IMR-90 (cell line): ENCODE results near the gene POLR1D. TPM values are rescaled to one million over a fixed set of nuclear protein-coding genes. Genes with fewer than 3 reads are reported as not detected.

ENCODE experiments used
- ATAC-seq: fragments of 200-7000 bp; cut with Tn5 transposase; 2 replicates; pipeline ENCODE4 v1.9.1; 2020; ENCODE audit warnings: low read depth, mild to moderate bottlenecking, moderate library complexity
- BruUV-seq: library from RNA; stranded (reverse); fragments of 400-500 nt; replicated peaks from 2 replicates; lab custom pipeline; 2021; lab: Mats Ljungman, UMichigan
- CTCF ChIA-PET: fragments of 300-600 bp; formaldehyde crosslinking; extraction: SDS; loops from one replicate; lab custom pipeline; 2021; ENCODE audit warnings: antibody characterized with exemption; lab: Yijun Ruan, JAX
- POLR2A ChIA-PET: fragments of 300-600 bp; sonication (Branson Sonifier 250); formaldehyde crosslinking; loops from one replicate; lab custom pipeline; 2022; ENCODE audit warnings: antibody characterized with exemption; ENCODE audit not compliant: unreplicated experiment; lab: Charles Lee
- DNase-seq: peaks from one replicate; pipeline ENCODE4 v3.0.0; 2013
- H2AFZ ChIP-seq: replicated peaks from 2 replicates; pipeline ENCODE3; 2013; ENCODE audit warnings: low read length, mild to moderate bottlenecking; ENCODE audit not compliant: poor library complexity
- H2AK5ac ChIP-seq: 2 replicates; pipeline ENCODE4 v1.6.1; 2013; ENCODE audit warnings: low read depth, low read length, inconsistent platforms
- H2AK9ac ChIP-seq: replicated peaks from 2 replicates; pipeline ENCODE3; 2013; ENCODE audit warnings: mild to moderate bottlenecking, low read depth, low read length, moderate library complexity; ENCODE audit not compliant: poor library complexity
- H2BK120ac ChIP-seq: 2 replicates; pipeline ENCODE4 v1.6.1; 2013; ENCODE audit warnings: low read depth, low read length, inconsistent platforms
- H2BK15ac ChIP-seq: 3 replicates; pipeline ENCODE4 v1.6.1; 2013; ENCODE audit warnings: low read depth, low read length, inconsistent platforms
- H2BK20ac ChIP-seq: 2 replicates; pipeline ENCODE4 v1.6.1; 2013; ENCODE audit warnings: low read depth, mild to moderate bottlenecking, inconsistent platforms, low read length, moderate library complexity
- H2BK5ac ChIP-seq: 2 replicates; pipeline ENCODE4 v1.6.1; 2013; ENCODE audit warnings: mild to moderate bottlenecking, low read depth, low read length, inconsistent platforms; ENCODE audit not compliant: poor library complexity, severe bottlenecking
- H3K14ac ChIP-seq: replicated peaks from 2 replicates; pipeline ENCODE4 v1.6.1; 2013; ENCODE audit warnings: low read depth, low read length, inconsistent platforms
- H3K18ac ChIP-seq: 2 replicates; pipeline ENCODE4 v1.6.1; 2013; ENCODE audit warnings: low read depth, low read length, control low read depth
- H3K23ac ChIP-seq: 2 replicates; pipeline ENCODE4 v1.6.1; 2013; ENCODE audit warnings: low read depth, low read length, inconsistent platforms
- H3K27ac ChIP-seq: 2 replicates; pipeline ENCODE4 v1.5.1; 2013; ENCODE audit warnings: mild to moderate bottlenecking, control low read depth, low read length; ENCODE audit not compliant: insufficient read depth
- H3K27me3 ChIP-seq: 2 replicates; pipeline ENCODE4 v1.6.1; 2013; ENCODE audit warnings: low read length; ENCODE audit not compliant: control insufficient read depth, insufficient read depth
- H3K36me3 ChIP-seq: 2 replicates; pipeline ENCODE4 v1.6.1; 2013; ENCODE audit warnings: low read length, mixed read lengths; ENCODE audit not compliant: control insufficient read depth, insufficient read depth
- H3K4ac ChIP-seq: 2 replicates; pipeline ENCODE4 v1.6.1; 2013; ENCODE audit warnings: low read depth, low read length, inconsistent platforms
- H3K4me1 ChIP-seq: 2 replicates; pipeline ENCODE4 v1.6.1; 2013; ENCODE audit warnings: low read length, mixed read lengths; ENCODE audit not compliant: control insufficient read depth, insufficient read depth
- H3K4me2 ChIP-seq: 2 replicates; pipeline ENCODE4 v1.6.1; 2013; ENCODE audit warnings: low read depth, mild to moderate bottlenecking, control low read depth, low read length, moderate library complexity
- H3K4me3 ChIP-seq: 2 replicates; pipeline ENCODE4 v1.5.1; 2013; ENCODE audit warnings: low read depth, mild to moderate bottlenecking, control low read depth, low read length, moderate library complexity; ENCODE audit not compliant: insufficient read depth
- H3K56ac ChIP-seq: 2 replicates; pipeline ENCODE4 v1.6.1; 2013; ENCODE audit warnings: low read length, inconsistent platforms; ENCODE audit not compliant: insufficient read depth; ENCODE audit errors: extremely low read depth
- H3K79me1 ChIP-seq, 2 experiments: 2 replicates each; pipeline ENCODE4 v1.6.1; 2013; ENCODE audit warnings: low read length in 2 of 2, inconsistent platforms in 1 of 2, low read depth in 1 of 2
- H3K9ac ChIP-seq: 2 replicates; pipeline ENCODE4 v1.6.1; 2013; ENCODE audit warnings: low read depth, low read length, control low read depth
- H3K9me1 ChIP-seq: 2 replicates; pipeline ENCODE4 v1.6.1; 2013; ENCODE audit warnings: low read length, inconsistent platforms; ENCODE audit not compliant: insufficient read depth
- H3K9me3 ChIP-seq: 2 replicates; pipeline ENCODE4 v1.6.1; 2013; ENCODE audit warnings: low read length; ENCODE audit not compliant: control insufficient read depth, insufficient read depth
- H4K20me1 ChIP-seq: 2 replicates; pipeline ENCODE4 v1.6.1; 2013; ENCODE audit warnings: low read length, inconsistent platforms; ENCODE audit not compliant: insufficient read depth
- H4K5ac ChIP-seq: 2 replicates; pipeline ENCODE4 v1.6.1; 2013; ENCODE audit warnings: mild to moderate bottlenecking, low read depth, low read length, control low read depth
- H4K8ac ChIP-seq, 2 experiments: 2 replicates each; pipeline ENCODE4 v1.6.1; 2013; ENCODE audit warnings: low read depth in 2 of 2, low read length in 2 of 2, control low read depth in 1 of 2, inconsistent platforms in 1 of 2
- H4K91ac ChIP-seq: 2 replicates; pipeline ENCODE4 v1.6.1; 2013; ENCODE audit warnings: low read depth, low read length, inconsistent platforms; ENCODE audit not compliant: insufficient read depth
- BHLHE40 ChIP-seq: fragments of 150-350 bp; IDR thresholded peaks from 2 replicates; pipeline ENCODE4 v1.6.1; 2016; ENCODE audit warnings: mild to moderate bottlenecking, low read depth, low read length
- CEBPB ChIP-seq: IDR thresholded peaks from 2 replicates; pipeline ENCODE4 v1.6.1; 2012; ENCODE audit warnings: low read depth, low read length, improper control_type of control experiment
- CHD1 ChIP-seq: IDR thresholded peaks from 2 replicates; pipeline ENCODE4 v1.6.1; 2012; ENCODE audit warnings: low read depth, low read length, improper control_type of control experiment
- FOS ChIP-seq: fragments of 150-350 bp; IDR thresholded peaks from 2 replicates; pipeline ENCODE4 v1.6.1; 2016; ENCODE audit warnings: low read depth, low read length
- MAFK ChIP-seq: IDR thresholded peaks from 2 replicates; pipeline ENCODE4 v1.6.1; 2012; ENCODE audit warnings: low read depth, low read length, improper control_type of control experiment
- MAZ ChIP-seq: IDR thresholded peaks from 2 replicates; pipeline ENCODE4 v1.6.1; 2012; ENCODE audit warnings: low read depth, mild to moderate bottlenecking, low read length, improper control_type of control experiment, moderate library complexity, borderline replicate concordance
- MXI1 ChIP-seq: IDR thresholded peaks from 2 replicates; pipeline ENCODE4 v1.6.1; 2012; ENCODE audit warnings: low read depth, mild to moderate bottlenecking, low read length, moderate library complexity, borderline replicate concordance
- NFE2L2 ChIP-seq: fragments of 150-350 bp; IDR thresholded peaks from 2 replicates; pipeline ENCODE4 v1.6.1; 2016; ENCODE audit warnings: low read depth, mild to moderate bottlenecking, low read length
- POLR2A ChIP-seq: IDR thresholded peaks from 2 replicates; pipeline ENCODE4 v1.6.1; 2012; ENCODE audit warnings: mild to moderate bottlenecking, low read depth, low read length
- RAD21 ChIP-seq: IDR thresholded peaks from 2 replicates; pipeline ENCODE4 v1.6.1; 2012; ENCODE audit warnings: low read length, improper control_type of control experiment
- RCOR1 ChIP-seq: IDR thresholded peaks from 2 replicates; pipeline ENCODE4 v1.6.1; 2012; ENCODE audit warnings: mild to moderate bottlenecking, low read length, improper control_type of control experiment; ENCODE audit not compliant: insufficient replicate concordance
- RFX5 ChIP-seq: IDR thresholded peaks from 2 replicates; pipeline ENCODE4 v1.8.0; 2012; ENCODE audit warnings: low read depth, mild to moderate bottlenecking, low read length, moderate library complexity
- SMC3 ChIP-seq: fragments of 150-350 bp; IDR thresholded peaks from 2 replicates; pipeline ENCODE4 v1.6.1; 2016; ENCODE audit warnings: low read depth, mild to moderate bottlenecking, antibody characterized with exemption, low read length, moderate library complexity
- USF2 ChIP-seq: fragments of 150-350 bp; IDR thresholded peaks from 2 replicates; pipeline ENCODE4 v1.6.1; 2017; ENCODE audit warnings: mild to moderate bottlenecking, antibody characterized with exemption, low read length, low read depth
- WGBS, 2 experiments: methylation state at CpG; one replicate each; pipeline versions ENCODE4 v1.1.5 to v1.1.7; 2013; ENCODE audit warnings: missing lambda C conversion rate in 2 of 2; ENCODE audit not compliant: insufficient read length in 1 of 2; ENCODE audit errors: extremely low coverage in 2 of 2; 5-methylcytosine and 5-hydroxymethylcytosine counted together
- dilution Hi-C: fragments of 300-500 bp; cut with HindIII; formaldehyde crosslinking; loops from one replicate; pipeline ENCODE4 v1.14.3; 2018; ENCODE audit warnings: low sequenced_read_pairs; ENCODE audit not compliant: unreplicated experiment
- in situ Hi-C: fragments of 300-500 bp; cut with MboI; formaldehyde crosslinking; loops from 3 replicates; pipeline ENCODE4 v1.14.3; 2019; ENCODE audit warnings: low sequenced_read_pairs, inconsistent platforms, mixed read lengths
- intact Hi-C: fragments of 100-400 bp; cut with micrococcal nuclease; formaldehyde crosslinking; loops from 2 replicates; pipeline ENCODE4 v1.10.0; 2022
- polyA plus RNA-seq, 3 experiments: library from polyadenylated mRNA; depleted of rRNA; stranded (reverse); fragments of >200 nt; gene quantifications; 2 replicates each; pipeline ENCODE4 v1.2.3, GENCODE V29; 2012; ENCODE audit warnings: low replicate concordance in 1 of 3
- total RNA-seq: library from RNA; depleted of rRNA; stranded (reverse); fragments of >200 nt; gene quantifications from 2 replicates; pipeline ENCODE4 v1.2.3, GENCODE V29; 2012
- TF ChIP-seq, protein P1 (sequence below): conservative IDR thresholded peaks from 2 replicates; pipeline ENCODE4 v1.5.1; 2012; ENCODE audit warnings: mild to moderate bottlenecking, low read depth, low read length, improper control_type of control experiment
- TF ChIP-seq, protein P2 (sequence below): fragments of 150-350 bp; IDR thresholded peaks from 2 replicates; pipeline ENCODE4 v1.6.1; 2016; ENCODE audit warnings: low read depth, mild to moderate bottlenecking, low read length, moderate library complexity, borderline replicate concordance

The POLR1D gene
- total and polyA plus RNA-seq, 2 of the 4 experiments (the other 2 are of a cell fraction) = 65.4 to 110 TPM

DNA sequence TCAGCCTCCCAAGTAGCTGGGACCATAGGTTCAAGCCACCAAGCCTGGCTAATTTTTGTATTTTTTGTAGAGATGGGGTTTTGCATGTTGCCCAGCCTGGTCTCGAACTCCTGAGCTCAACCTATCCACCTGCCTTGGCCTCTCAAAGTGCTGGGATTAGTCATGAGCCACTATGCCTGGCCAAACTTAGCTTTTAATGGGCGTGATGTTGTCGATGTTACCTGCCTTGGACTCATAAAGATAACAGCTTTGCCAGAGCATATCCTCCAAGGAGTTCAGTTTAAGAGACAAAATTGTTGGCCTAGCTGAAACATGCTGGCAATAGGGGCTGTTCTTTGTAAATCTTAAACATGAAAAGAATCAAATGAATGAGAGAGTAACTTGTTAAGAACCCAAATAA lies 13.1 kb downstream of the POLR1D start:
- POLR2A ChIA-PET = no interaction called here
- Histone ChIP-seq H3K23ac (no peak overlapping the region), H2BK5ac (no peak overlapping the region), H3K27me3 (no peaks in the 10 kb centered on the region), H3K56ac (no peak overlapping the region), H3K4me1 (peaks cover 3% of the 10 kb centered on the region), H3K4me3 (no peak overlapping the region), H3K27ac (no peak overlapping the region), H3K4me2 (no peak overlapping the region), H2AFZ (no peak overlapping the region), H4K91ac (no peak overlapping the region), H2BK20ac (no peak overlapping the region), H2BK120ac (no peak overlapping the region), H3K4ac (no peak overlapping the region), H4K5ac (no peak overlapping the region), H2AK9ac (no peak overlapping the region), H4K20me1 (peaks cover 33% of the 10 kb centered on the region), H3K18ac (no peak overlapping the region), H2AK5ac (no peak overlapping the region), H3K36me3 (peaks cover 2% of the 10 kb centered on the region), H4K8ac (no peak overlapping the region), H2BK15ac (no peak overlapping the region), H3K14ac (no peak overlapping the region), H3K9me3 (no peaks in the 10 kb centered on the region), H3K9ac (no peak overlapping the region), H3K79me1 (peaks cover 35 to 48% of the 10 kb centered on the region in 2 experiments), H3K9me1 (peaks cover 8% of the 10 kb centered on the region)
- dilution Hi-C loops (no loop called here), intact Hi-C loops (no loop called here), in situ Hi-C loops (no loop called here)
- no peak for DNase-seq
- BruUV-seq = no TSS peak
- 100% methylated on average over 1 of the region's 3 CpGs; no CpG with 5 or more reads in 1 of the 2 experiments for WGBS, 2 experiments
- TF ChIP-seq, protein P1, sequence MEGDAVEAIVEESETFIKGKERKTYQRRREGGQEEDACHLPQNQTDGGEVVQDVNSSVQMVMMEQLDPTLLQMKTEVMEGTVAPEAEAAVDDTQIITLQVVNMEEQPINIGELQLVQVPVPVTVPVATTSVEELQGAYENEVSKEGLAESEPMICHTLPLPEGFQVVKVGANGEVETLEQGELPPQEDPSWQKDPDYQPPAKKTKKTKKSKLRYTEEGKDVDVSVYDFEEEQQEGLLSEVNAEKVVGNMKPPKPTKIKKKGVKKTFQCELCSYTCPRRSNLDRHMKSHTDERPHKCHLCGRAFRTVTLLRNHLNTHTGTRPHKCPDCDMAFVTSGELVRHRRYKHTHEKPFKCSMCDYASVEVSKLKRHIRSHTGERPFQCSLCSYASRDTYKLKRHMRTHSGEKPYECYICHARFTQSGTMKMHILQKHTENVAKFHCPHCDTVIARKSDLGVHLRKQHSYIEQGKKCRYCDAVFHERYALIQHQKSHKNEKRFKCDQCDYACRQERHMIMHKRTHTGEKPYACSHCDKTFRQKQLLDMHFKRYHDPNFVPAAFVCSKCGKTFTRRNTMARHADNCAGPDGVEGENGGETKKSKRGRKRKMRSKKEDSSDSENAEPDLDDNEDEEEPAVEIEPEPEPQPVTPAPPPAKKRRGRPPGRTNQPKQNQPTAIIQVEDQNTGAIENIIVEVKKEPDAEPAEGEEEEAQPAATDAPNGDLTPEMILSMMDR = no peak
- TF ChIP-seq MAFK (no peak), CEBPB (no peak), CHD1 (no peak), SMC3 (no peak), MXI1 (no peak), RCOR1 (no peak), USF2 (no peak), POLR2A (no peak), BHLHE40 (no peak), FOS (no peak), RAD21 (no peak), RFX5 (no peak), MAZ (no peak), NFE2L2 (no peak)
- TF ChIP-seq, protein P2, sequence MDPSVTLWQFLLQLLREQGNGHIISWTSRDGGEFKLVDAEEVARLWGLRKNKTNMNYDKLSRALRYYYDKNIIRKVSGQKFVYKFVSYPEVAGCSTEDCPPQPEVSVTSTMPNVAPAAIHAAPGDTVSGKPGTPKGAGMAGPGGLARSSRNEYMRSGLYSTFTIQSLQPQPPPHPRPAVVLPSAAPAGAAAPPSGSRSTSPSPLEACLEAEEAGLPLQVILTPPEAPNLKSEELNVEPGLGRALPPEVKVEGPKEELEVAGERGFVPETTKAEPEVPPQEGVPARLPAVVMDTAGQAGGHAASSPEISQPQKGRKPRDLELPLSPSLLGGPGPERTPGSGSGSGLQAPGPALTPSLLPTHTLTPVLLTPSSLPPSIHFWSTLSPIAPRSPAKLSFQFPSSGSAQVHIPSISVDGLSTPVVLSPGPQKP = no peak
- CTCF ChIA-PET = interaction anchor here (1.1 kb wide), 1 partner anchor 192 kb away, joined by 5 read pairs; no protein-coding TSS in a partner anchor
- no peak for ATAC-seq
